Activated naive CD8-positive, alpha-beta T cell treated with anti-CD3 and anti-CD28 coated beads for 36 hours (primary cell): ENCODE data around the gene GJB1. TPM values are rescaled to one million over a fixed set of nuclear protein-coding genes. Genes with fewer than 3 reads are reported as not detected.
"Not testable (repeated sequence)": the region's sequence is repeated elsewhere in the genome, so short reads cannot be mapped to it uniquely, and the experiment has no call there.

Experiments used
- DNase-seq: peaks from one replicate; pipeline ENCODE4 v3.0.0; 2021
- H3K27ac Mint-ChIP-seq: one replicate; pipeline ENCODE4 v1.8.0; 2022; ENCODE audit warnings: mild to moderate bottlenecking, moderate library complexity, mixed read lengths
- H3K27me3 Mint-ChIP-seq: one replicate; pipeline ENCODE4 v1.8.0; 2022; ENCODE audit warnings: mild to moderate bottlenecking, mixed read lengths
- H3K36me3 Mint-ChIP-seq: one replicate; pipeline ENCODE4 v1.8.0; 2021; ENCODE audit warnings: mild to moderate bottlenecking, mixed read lengths
- H3K4me1 Mint-ChIP-seq: one replicate; pipeline ENCODE4 v1.8.0; 2021; ENCODE audit warnings: mixed read lengths
- H3K4me3 Mint-ChIP-seq: one replicate; pipeline ENCODE4 v1.8.0; 2022; ENCODE audit warnings: mild to moderate bottlenecking, moderate library complexity, mixed read lengths
- H3K9me3 Mint-ChIP-seq: one replicate; pipeline ENCODE4 v1.8.0; 2022; ENCODE audit warnings: mixed read lengths
- total RNA-seq, 2 experiments: library from RNA; stranded (reverse); gene quantifications; one replicate each; pipeline ENCODE4 v1.2.3, GENCODE V29; 2021

GJB1 gene
- total RNA-seq, 2 experiments from 2014 or later, result not detected

- no peaks in the 10 kb centered on the region for H3K27me3 Mint-ChIP-seq
- peaks cover 2% of the 10 kb centered on the region for H3K36me3 Mint-ChIP-seq
- H3K9me3 Mint-ChIP-seq, result no peaks in the 10 kb centered on the region
- no peak overlapping the region for H3K27ac Mint-ChIP-seq
- no peak for DNase-seq
- H3K4me1 Mint-ChIP-seq, result no peaks in the 10 kb centered on the region
- H3K4me3 Mint-ChIP-seq, result no peak overlapping the region
Observed at GRCh38 chrX:71269801-71270395, 46.9 kb downstream of the GJB1 start.

GRCh38 chrX:71272313-71272712, 49.3 kb downstream of the GJB1 start:
- H3K36me3 Mint-ChIP-seq, H3K4me1 Mint-ChIP-seq, DNase-seq, H3K9me3 Mint-ChIP-seq, H3K27me3 Mint-ChIP-seq, H3K4me3 Mint-ChIP-seq, H3K27ac Mint-ChIP-seq: not testable (repeated sequence)

Other genes with a start within 250 kb of the GJB1 start
- gene SNX12, start 154.9 kb upstream of the GJB1 start, total RNA-seq, result 10 to 100 TPM; 44.4 to 44.8 TPM
- 1 to 10 TPM; 6.0 to 7.8 TPM for gene FOXO4, start 127.4 kb upstream of the GJB1 start, total RNA-seq
- gene CXorf65, start 116.5 kb upstream of the GJB1 start, total RNA-seq, result 10 to 100 TPM in 1 of 2 experiments, 1 to 10 TPM in 1; 6.7 to 10.4 TPM
- gene IL2RG, start 111.6 kb upstream of the GJB1 start, total RNA-seq, result 100 to 1,000 TPM; 231 to 241 TPM
- 10 to 100 TPM; 43.4 to 46.4 TPM for gene MED12, start 104.6 kb upstream of the GJB1 start, total RNA-seq
- gene NLGN3, start 78.4 kb upstream of the GJB1 start, total RNA-seq, result under 1 TPM; 0.41 to 0.58 TPM
- 10 to 100 TPM; 22.9 to 25.1 TPM for gene ZMYM3, start 30.9 kb downstream of the GJB1 start, total RNA-seq
- 100 to 1,000 TPM; 521 to 536 TPM for gene NONO, start 60.4 kb downstream of the GJB1 start, total RNA-seq
- 1 to 10 TPM; 4.9 to 5.6 TPM for gene ITGB1BP2, start 78.5 kb downstream of the GJB1 start, total RNA-seq
- 10 to 100 TPM; 30.5 to 30.7 TPM for gene TAF1, start 143.1 kb downstream of the GJB1 start, total RNA-seq